Adrenal gland (tissue), 12 donors: ENCODE measurements around the gene PJVK. TPM values are rescaled to one million over a fixed set of nuclear protein-coding genes. Genes with fewer than 3 reads are reported as not detected.

ENCODE experiments used
- DNase-seq, 7 donors: peaks; one replicate each; pipeline ENCODE4 v3.0.0-alpha.2; 2019 to 2020
- H3K27ac ChIP-seq, 5 donors: fragments of 200-600 bp; sonication (generic) in 4 of 5; 1 replicate in 3 of 5; 2 replicates in 2 of 5; pipeline versions ENCODE4 v1.5.1 to v1.8.0; 2016 to 2020; ENCODE audit warnings: mild to moderate bottlenecking in 1 of 5
- H3K27me3 ChIP-seq: fragments of 200-600 bp; 2 replicates; pipeline ENCODE4 v1.8.0; 2021
- H3K36me3 ChIP-seq, 2 donors: fragments of 200-600 bp; replicated peaks in 1 of 2; 1 replicate in 1 of 2; 2 replicates in 1 of 2; pipeline versions ENCODE4 v1.5.1 to v1.8.0; 2018 to 2022
- H3K4me1 ChIP-seq, 2 donors: fragments of 200-600 bp; replicated peaks in 1 of 2; 1 replicate in 1 of 2; 2 replicates in 1 of 2; pipeline versions ENCODE4 v1.5.1 to v1.8.0; 2018 to 2021
- H3K4me3 ChIP-seq, 4 donors: fragments of 200-600 bp; sonication (generic) in 3 of 4; one replicate each; pipeline ENCODE4 v1.5.1; 2016 to 2018
- H3K9me3 ChIP-seq, 3 donors: fragments of 200-600 bp; sonication (generic) in 1 of 3; replicated peaks in 1 of 3; 1 replicate in 2 of 3; 2 replicates in 1 of 3; pipeline versions ENCODE4 v1.5.1 to v1.8.0; 2016 to 2021
- POLR2A ChIP-seq, 2 donors: fragments of 450-650 bp; IDR thresholded peaks; one replicate each; pipeline ENCODE4 v1.6.1; 2017; ENCODE audit warnings: antibody characterized with exemption in 2 of 2, mild to moderate bottlenecking in 2 of 2, moderate library complexity in 1 of 2
- WGBS, 4 donors: extraction: QIAGEN DNeasy Blood & Tissue Kit in 2 of 4; methylation state at CpG; one replicate each; pipeline versions ENCODE4 v1.1.5 to v1.1.7; 2013 to 2017; 5-methylcytosine and 5-hydroxymethylcytosine counted together
- intact Hi-C, 2 donors: fragments of 100-400 bp; cut with DNase I; formaldehyde crosslinking; loops; one replicate each; pipeline versions ENCODE4 v1.14.1 to v1.15.0; 2022 to 2023
- polyA plus RNA-seq, 3 donors: library from polyadenylated mRNA; stranded (reverse); fragments of 200-250 nt in 2 of 3; fragments of 350-450 nt in 1 of 3; fragmentation: Illumina TruSeq in 1 of 3; extraction: RNeasy Lipid Tissue Mini Kit (QIAGEN cat#74804) in 1 of 3; gene quantifications; one replicate each; pipeline ENCODE4 v1.2.3, GENCODE V29; 2013 to 2014
- total RNA-seq, 9 donors: library from RNA; depleted of rRNA in 4 of 9; stranded (reverse); fragments of >200 nt in 4 of 9; fragments of 120-200 nt in 1 of 9; fragmentation: NEBNext Ultra II Directional in 1 of 9; extraction: Animal tissue kit (Norgen Biotek cat#: 25700) in 1 of 9; gene quantifications; one replicate each; pipeline versions ENCODE4 v1.1.0 to v1.2.4, GENCODE V29; 2013 to 2023
- TF ChIP-seq, protein P1 (sequence below), 6 experiments: fragments of 450-650 bp in 4 of 6; fragments of 200-600 bp in 2 of 6; sonication (generic) in 1 of 6; IDR thresholded peaks; 1 replicate in 5 of 6; 2 replicates in 1 of 6; pipeline versions ENCODE4 v1.5.1 to v1.8.0; 2016 to 2021; ENCODE audit warnings: antibody characterized with exemption in 6 of 6, mild to moderate bottlenecking in 2 of 6, moderate library complexity in 1 of 6
- donor health status: healthy with polysubstance abuse.
- donor health status: Bipolar disorder and iron deficiency.
- donor health status: DM: yes; HTN: yes; CAD: no.
- donor health status: DM: no; HTN: no; CAD: no.
- donor health status: DM: no; HTN: no; CAD: no.
- donor health status: DM: yes; HTN: yes; CAD: no.

The PJVK gene
- total and polyA plus RNA-seq, 12 donors = 0.70 to 19.6 (median 3.6) TPM; not detected in 1

GRCh38 chr2:178502751-178503150 lies 51.6 kb downstream of the PJVK start:
- no peaks in the 10 kb centered on the region for H3K27me3 ChIP-seq
- no peaks in the 10 kb centered on the region for H3K9me3 ChIP-seq
- 50 to 99% (median 97%) methylated on average over 4 of the region's 4 CpGs for WGBS, 4 donors
- peaks cover 0 to 60% of the 10 kb centered on the region in 2 donors for H3K36me3 ChIP-seq
- intact Hi-C loops = no loop called here
- TF ChIP-seq POLR2A (IDR thresholded peaks at IDR 0.05) = no peak
- TF ChIP-seq, protein P1, sequence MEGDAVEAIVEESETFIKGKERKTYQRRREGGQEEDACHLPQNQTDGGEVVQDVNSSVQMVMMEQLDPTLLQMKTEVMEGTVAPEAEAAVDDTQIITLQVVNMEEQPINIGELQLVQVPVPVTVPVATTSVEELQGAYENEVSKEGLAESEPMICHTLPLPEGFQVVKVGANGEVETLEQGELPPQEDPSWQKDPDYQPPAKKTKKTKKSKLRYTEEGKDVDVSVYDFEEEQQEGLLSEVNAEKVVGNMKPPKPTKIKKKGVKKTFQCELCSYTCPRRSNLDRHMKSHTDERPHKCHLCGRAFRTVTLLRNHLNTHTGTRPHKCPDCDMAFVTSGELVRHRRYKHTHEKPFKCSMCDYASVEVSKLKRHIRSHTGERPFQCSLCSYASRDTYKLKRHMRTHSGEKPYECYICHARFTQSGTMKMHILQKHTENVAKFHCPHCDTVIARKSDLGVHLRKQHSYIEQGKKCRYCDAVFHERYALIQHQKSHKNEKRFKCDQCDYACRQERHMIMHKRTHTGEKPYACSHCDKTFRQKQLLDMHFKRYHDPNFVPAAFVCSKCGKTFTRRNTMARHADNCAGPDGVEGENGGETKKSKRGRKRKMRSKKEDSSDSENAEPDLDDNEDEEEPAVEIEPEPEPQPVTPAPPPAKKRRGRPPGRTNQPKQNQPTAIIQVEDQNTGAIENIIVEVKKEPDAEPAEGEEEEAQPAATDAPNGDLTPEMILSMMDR (IDR thresholded peaks at IDR 0.05) = no peak
- H3K27ac ChIP-seq = no peak overlapping the region
- DNase-seq = no peak
- H3K4me1 ChIP-seq = peaks cover 0 to 8% of the 10 kb centered on the region in 2 donors
- no peak overlapping the region for H3K4me3 ChIP-seq

DNA sequence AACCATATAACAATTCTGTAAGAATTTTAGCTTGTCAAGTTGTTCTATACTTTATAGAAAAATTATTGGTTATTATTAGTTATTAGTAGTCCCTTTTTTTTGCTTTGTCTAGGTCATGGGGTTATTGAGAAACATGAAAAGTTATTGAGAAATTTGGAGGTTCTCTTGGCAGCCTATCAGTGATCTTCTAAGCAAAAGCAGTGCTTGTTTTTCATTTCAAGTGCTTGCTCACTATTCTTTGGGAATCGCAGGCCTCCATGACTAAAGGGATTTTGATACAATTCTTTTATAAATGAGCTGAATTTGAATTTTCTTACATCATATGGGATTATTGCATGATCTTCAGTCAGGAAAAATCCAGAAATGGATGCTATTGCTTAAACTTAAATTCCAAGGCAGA lies 54.9 kb downstream of the PJVK start:
- H3K36me3 ChIP-seq = peaks cover 0 to 40% of the 10 kb centered on the region in 2 donors
- DNase-seq = no peak
- H3K27me3 ChIP-seq = no peaks in the 10 kb centered on the region
- peaks cover 0 to 8% of the 10 kb centered on the region in 2 donors for H3K4me1 ChIP-seq
- TF ChIP-seq POLR2A (IDR thresholded peaks at IDR 0.05) = no peak
- TF ChIP-seq, protein P1 (IDR thresholded peaks at IDR 0.05) = no peak
- H3K4me3 ChIP-seq = no peak overlapping the region
- H3K9me3 ChIP-seq = no peaks in the 10 kb centered on the region
- no peak overlapping the region for H3K27ac ChIP-seq
- WGBS, 4 donors = 58 to 85% (median 73%) methylated on average over 1 of the region's 1 CpG
- intact Hi-C loops = no loop called here

GRCh38 chr2:178506524-178506923 lies 55.3 kb downstream of the PJVK start:
- Histone ChIP-seq H3K27ac (no peak overlapping the region), H3K27me3 (no peaks in the 10 kb centered on the region), H3K36me3 (peaks cover 0 to 38% of the 10 kb centered on the region in 2 donors), H3K4me1 (peaks cover 0 to 8% of the 10 kb centered on the region in 2 donors), H3K4me3 (no peak overlapping the region), H3K9me3 (no peaks in the 10 kb centered on the region)
- intact Hi-C loops = no loop called here
- 93 to 96% (median 94%) methylated on average over 2 of the region's 2 CpGs for WGBS, 4 donors
- no peak for DNase-seq
- no peak for TF ChIP-seq POLR2A (IDR thresholded peaks at IDR 0.05)
- TF ChIP-seq, protein P1 (IDR thresholded peaks at IDR 0.05) = no peak

DNA sequence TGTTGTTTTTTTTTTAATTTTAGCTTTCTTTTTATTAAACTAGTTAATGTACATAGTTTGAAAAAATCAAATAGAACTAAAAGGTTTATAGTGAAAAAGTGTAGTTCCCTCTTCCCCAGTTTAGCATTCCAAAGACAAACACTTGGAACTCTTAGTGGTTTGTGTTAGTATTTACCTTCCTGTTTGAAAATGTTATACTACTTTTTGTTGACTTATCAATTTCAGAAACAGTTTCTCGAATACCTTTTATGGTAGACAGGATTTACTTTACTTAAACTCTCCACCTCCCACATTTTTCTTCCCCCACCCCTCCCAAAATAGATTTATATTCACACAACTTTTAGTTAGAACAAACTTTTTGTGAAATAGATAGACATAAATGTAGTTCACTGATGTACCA lies 55.8 kb downstream of the PJVK start:
- Histone ChIP-seq H3K4me3 (no peak overlapping the region), H3K36me3 (peaks cover 0 to 36% of the 10 kb centered on the region in 2 donors), H3K9me3 (no peaks in the 10 kb centered on the region), H3K27ac (no peak overlapping the region), H3K27me3 (no peaks in the 10 kb centered on the region), H3K4me1 (peaks cover 0 to 8% of the 10 kb centered on the region in 2 donors)
- no peak for DNase-seq
- TF ChIP-seq, protein P1 (IDR thresholded peaks at IDR 0.05) = no peak
- no peak for TF ChIP-seq POLR2A (IDR thresholded peaks at IDR 0.05)
- WGBS, 4 donors = 90 to 98% (median 95%) methylated on average over 1 of the region's 1 CpG
- intact Hi-C loops = no loop called here
